Activated CD4-positive, alpha-beta T cell treated with anti-CD3 and anti-CD28 coated beads, Interleukin-2, amount 50 U/mL, for 24 hours (primary cell): Measurements from ENCODE around the gene ASAH2.
"Not testable (repeated sequence)": the region's sequence is repeated elsewhere in the genome, so short reads cannot be mapped to it uniquely, and the experiment has no call there.

ENCODE experiments used
- DNase-seq, 2 donors: peaks; one replicate each; pipeline ENCODE4 v3.0.0-alpha.2; 2020; ENCODE audit warnings: low read depth in 1 of 2, low spot score in 1 of 2

The ASAH2 gene

GRCh38 chr10:50251394-50251793 is at the start of gene ASAH2:
ASAH2 (minus strand) TSS chr10:50251516; CDS start chr10:50248610, 2,906 bp downstream.
- no peak for DNase-seq

GRCh38 chr10:50299948-50300669 is 48.8 kb upstream of the ASAH2 start:
- no peak for DNase-seq

DNA sequence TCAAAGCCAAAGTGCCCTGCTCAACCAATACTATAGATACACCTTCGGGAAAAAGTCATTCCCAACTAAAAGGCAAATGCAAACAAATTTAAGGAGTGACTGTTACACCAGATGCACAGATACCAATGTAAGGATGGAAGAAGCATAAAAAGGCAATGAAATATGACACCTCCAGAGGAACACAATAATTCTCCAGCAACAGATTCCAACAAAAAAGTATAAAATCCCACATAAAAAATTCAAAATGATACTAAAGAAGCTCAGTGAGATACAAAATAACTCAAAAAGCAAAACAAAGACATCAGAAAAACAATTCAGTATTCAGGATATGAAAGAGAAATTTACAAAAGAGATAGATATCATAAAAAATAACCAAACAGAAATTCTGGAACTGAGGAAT is 44.1 kb upstream of the ASAH2 start:
- DNase-seq = no peak

DNA sequence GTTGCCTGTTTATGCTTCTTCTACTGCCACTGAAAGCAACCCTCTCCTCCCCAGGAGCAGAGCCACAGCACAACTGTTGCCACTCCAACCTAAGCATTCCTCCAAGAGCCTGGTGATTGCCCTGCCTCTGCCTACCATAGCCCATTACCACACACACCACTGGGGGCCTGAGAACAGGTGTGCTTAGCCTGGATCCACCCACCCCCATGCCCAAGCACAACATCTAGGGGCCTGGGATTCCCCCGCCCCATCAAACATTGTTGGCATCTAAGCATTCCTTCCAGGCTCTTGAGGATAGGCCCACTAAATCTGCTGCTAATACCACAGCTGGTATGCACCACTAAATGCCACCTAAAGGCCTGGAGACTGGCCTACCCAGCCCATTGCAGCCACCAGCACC is 43.3 kb upstream of the ASAH2 start:
- no peak for DNase-seq

DNA sequence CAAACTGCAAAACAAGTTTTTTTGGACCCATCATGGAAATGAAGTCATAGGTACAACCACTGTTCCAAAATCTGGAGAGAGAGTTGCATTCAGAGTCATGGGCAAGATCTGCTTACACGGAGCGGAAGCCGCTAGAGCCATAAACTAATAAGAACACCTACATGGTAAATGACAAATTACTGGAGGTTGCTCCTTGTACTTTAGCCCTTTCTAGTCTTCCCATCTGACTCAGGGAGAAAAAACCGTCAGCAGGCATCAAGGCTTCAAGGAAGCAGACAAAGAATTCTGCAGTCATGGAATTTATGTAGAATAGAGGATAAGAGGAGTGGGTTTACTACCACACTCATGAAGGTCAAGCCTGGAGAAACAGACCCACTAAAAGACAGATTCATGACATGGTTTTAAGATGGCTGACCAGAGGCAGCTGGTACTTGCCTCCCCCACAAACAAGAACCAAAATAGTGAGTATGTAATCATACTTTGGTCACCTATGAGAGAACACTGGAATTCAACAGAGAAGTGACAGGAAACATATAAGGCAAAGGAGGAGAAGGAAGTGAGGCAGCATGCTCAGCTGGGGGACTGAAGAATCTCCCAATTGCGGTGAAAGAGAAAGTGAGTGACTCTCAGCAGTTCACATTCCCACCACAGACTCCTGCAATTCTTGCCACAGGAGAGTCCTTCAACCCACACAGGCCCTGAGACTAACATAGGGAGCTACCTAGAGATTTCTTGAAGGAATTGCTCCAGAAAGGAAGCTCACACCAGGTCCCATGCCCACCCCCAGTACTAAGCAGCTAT is 42.4 kb upstream of the ASAH2 start:
- no peak for DNase-seq

- DNase-seq = no peak
Observed at GRCh38 chr10:50291261-50291850, 40.0 kb upstream of the ASAH2 start.

DNA sequence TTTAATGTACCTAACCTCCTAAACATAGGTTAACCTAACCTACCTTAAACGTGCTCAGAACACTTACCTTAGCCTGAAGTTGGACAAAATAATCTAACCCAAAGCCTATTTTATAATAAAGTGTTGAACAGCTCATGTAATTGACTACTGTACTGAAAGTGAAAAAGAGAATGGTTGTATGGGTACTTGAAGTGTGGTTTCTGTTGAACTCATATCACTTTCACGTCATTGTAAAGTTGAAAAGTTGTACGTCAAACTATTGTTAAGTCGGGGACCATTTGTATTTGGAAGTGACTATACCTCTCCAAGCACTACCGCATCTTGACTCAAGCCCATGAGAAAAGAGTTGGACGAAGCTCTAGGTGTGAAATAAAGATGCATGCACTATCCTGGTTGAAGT is 37.9 kb upstream of the ASAH2 start:
- DNase-seq = no peak

GRCh38 chr10:50286996-50287803 is 35.9 kb upstream of the ASAH2 start:
- no peak for DNase-seq

DNA sequence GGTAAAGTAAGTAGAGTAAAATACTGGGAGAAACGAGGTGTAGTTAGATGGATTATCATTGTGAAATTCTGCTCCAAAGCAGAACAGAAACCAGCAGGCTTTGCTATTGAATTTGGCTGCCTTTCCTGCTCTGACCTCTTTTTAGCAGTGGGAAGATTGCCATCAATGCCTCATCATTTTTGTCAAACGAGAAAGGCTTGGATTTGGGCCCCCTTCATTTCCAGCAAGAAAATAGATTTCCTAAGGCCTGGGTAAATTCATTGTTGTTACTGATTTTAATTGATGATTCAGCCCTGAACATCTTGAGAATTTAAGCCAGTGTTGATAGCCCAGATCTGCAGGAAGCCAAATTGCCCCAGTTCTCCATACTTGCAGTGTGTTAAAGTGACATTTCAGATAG is 35.2 kb upstream of the ASAH2 start:
- DNase-seq = no peak

GRCh38 chr10:50281967-50282522 is 30.7 kb upstream of the ASAH2 start:
- DNase-seq = no peak

- no peak for DNase-seq
Observed at GRCh38 chr10:50281210-50281966, 30.1 kb upstream of the ASAH2 start.

- no peak for DNase-seq
Observed at GRCh38 chr10:50280049-50280841, 28.9 kb upstream of the ASAH2 start.

- no peak for DNase-seq
Observed at GRCh38 chr10:50279489-50279888, 28.2 kb upstream of the ASAH2 start.

- no peak for DNase-seq
Observed at GRCh38 chr10:50275650-50276235, 24.4 kb upstream of the ASAH2 start.

DNA sequence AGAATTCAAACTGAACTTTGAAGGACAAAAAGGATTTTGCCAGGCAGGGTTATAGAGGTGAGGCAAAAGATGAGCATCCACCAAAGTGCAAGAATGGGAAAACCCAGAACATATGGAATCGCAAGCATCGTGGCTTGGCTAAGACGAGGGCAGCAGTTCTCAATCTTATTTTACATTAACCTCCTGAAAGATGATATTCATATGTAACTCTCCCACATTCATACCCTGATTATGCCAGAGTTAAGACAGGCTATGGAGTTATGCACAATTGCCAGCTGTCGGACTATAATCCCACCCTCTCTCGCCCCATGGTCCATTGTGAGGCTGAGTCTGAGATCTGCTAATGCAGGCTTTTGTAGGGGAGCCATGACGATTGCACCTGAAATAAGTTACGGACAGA is 21.2 kb upstream of the ASAH2 start:
- DNase-seq = no peak

DNA sequence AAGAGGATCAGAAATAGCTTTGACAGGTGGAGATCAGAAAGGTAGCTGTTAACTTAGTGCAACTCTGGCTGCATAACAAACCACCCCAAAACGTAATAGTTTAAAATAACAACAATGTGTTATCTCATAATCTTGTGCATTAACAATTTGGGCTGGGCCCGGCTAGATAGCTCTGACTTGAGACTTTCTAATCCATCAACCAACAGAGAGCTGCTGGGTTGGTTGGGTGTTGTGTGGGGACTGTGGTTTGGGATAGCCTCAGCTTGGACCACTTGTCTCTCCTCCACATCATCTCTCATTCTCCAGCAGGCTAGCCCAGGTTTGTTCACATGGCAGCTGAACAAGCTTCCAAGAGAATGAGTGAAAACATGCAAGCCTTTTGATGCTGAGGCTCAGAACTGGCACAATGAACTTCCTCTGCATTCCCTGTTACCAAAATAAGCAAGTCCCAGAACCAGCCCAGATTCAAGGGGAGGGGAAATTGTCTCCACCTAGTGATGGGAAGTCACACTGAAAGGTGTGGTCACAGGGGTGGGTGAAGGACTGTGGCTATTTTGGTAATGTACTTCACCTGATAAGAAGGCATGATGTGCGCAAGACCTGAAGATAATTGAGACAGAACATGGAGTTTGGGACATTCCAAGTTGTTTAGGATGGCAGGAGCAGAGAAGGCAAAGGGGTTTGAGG is 20.4 kb upstream of the ASAH2 start:
- DNase-seq = no peak

- DNase-seq = not testable (repeated sequence)
Observed at GRCh38 chr10:50267877-50268276, 16.6 kb upstream of the ASAH2 start.

- DNase-seq = not testable (repeated sequence)
Observed at GRCh38 chr10:50262625-50263024, 11.3 kb upstream of the ASAH2 start.
